ENCODE results near the gene ATG14. TPM values are rescaled to one million over a fixed set of nuclear protein-coding genes. Genes with fewer than 3 reads are reported as not detected.

Gene ATG14
- total RNA-seq, 2 donors from 2014 or later: 6.3 to 10.0 TPM

GRCh38 chr14:55336691-55337090 is 74.9 kb downstream of the ATG14 start:
- intact Hi-C loops (cut with DNase I, micrococcal nuclease): no loop called here
- ATAC-seq (peak; percentile 7), DNase-seq (no peak)

- peak; percentile 79 for ATAC-seq
- peak; percentile 46 to 68 for DNase-seq
- intact Hi-C loops (cut with DNase I, micrococcal nuclease): no loop called here
Measured at GRCh38 chr14:55336162-55336561, 75.5 kb downstream of the ATG14 start.

GRCh38 chr14:55333711-55334485 is 77.7 kb downstream of the ATG14 start:
- intact Hi-C loops (cut with DNase I, micrococcal nuclease): no loop called here
- DNase-seq (no peak), ATAC-seq (peak; percentile 38)

GRCh38 chr14:55332654-55333570 is 78.7 kb downstream of the ATG14 start:
- intact Hi-C loops (cut with DNase I, micrococcal nuclease): no loop called here
- DNase-seq (no peak), ATAC-seq (no peak)

- no peak for ATAC-seq
- intact Hi-C loops (cut with DNase I, micrococcal nuclease): no loop called here
- no peak for DNase-seq
Measured at GRCh38 chr14:55329999-55330710, 81.5 kb downstream of the ATG14 start.

GRCh38 chr14:55328317-55328716 is 83.3 kb downstream of the ATG14 start:
- ATAC-seq: no peak
- intact Hi-C loops (cut with DNase I, micrococcal nuclease): no loop called here
- DNase-seq: no peak

GRCh38 chr14:55327179-55327578 is 84.5 kb downstream of the ATG14 start:
- intact Hi-C loops (cut with DNase I, micrococcal nuclease): no loop called here
- DNase-seq (no peak), ATAC-seq (peak; percentile 44)

GRCh38 chr14:55324812-55325211 is 86.8 kb downstream of the ATG14 start:
- intact Hi-C loops (cut with DNase I, micrococcal nuclease): no loop called here
- no peak for ATAC-seq
- no peak for DNase-seq

- no peak for ATAC-seq
- intact Hi-C loops (cut with DNase I, micrococcal nuclease): no loop called here
- no peak for DNase-seq
Measured at GRCh38 chr14:55323910-55324309, 87.7 kb downstream of the ATG14 start.

- DNase-seq: no peak
- intact Hi-C loops (cut with DNase I, micrococcal nuclease): no loop called here
- ATAC-seq: no peak
Measured at GRCh38 chr14:55318694-55319093, 92.9 kb downstream of the ATG14 start.

GRCh38 chr14:55317542-55318306 is 93.9 kb downstream of the ATG14 start:
- intact Hi-C loops (cut with DNase I, micrococcal nuclease): no loop called here
- ATAC-seq (peak; percentile 55), DNase-seq (no peak)

- ATAC-seq (peak; percentile 88), DNase-seq (peak; percentile 56 to 83)
- intact Hi-C loops (cut with DNase I, micrococcal nuclease): no loop called here
Measured at GRCh38 chr14:55316564-55316963, 95.1 kb downstream of the ATG14 start.

Other genes starting within 250 kb of the ATG14 start
- gene DLGAP5, start 220.2 kb downstream of the ATG14 start, total RNA-seq: 1 to 10 TPM; 4.0 to 8.1 TPM
- 10 to 100 TPM; 76.2 to 81.9 TPM for gene FBXO34, start 140.4 kb downstream of the ATG14 start, total RNA-seq
- gene TBPL2, start 28.8 kb upstream of the ATG14 start, total RNA-seq: not detected
- 100 to 1,000 TPM; 210 to 241 TPM for gene KTN1, start 168.4 kb upstream of the ATG14 start, total RNA-seq